Retinal pigment epithelial cell (primary cell): ENCODE measurements around the gene VPS13D.
A peak's percentile ranks its signal among the peaks of the same experiment; 100 is the strongest.

Experiments used
- DNase-seq: peaks from one replicate; pipeline ENCODE4 v3.0.0-alpha.2; 2010; ENCODE audit warnings: low read depth
- H3K4me3 ChIP-seq: 2 replicates; pipeline ENCODE4 v1.5.1; 2011; ENCODE audit warnings: mild to moderate bottlenecking, low read length, control low read depth, moderate library complexity
- CTCF ChIP-seq: conservative IDR thresholded peaks from 2 replicates; pipeline ENCODE4 v1.5.1; 2011; ENCODE audit warnings: low read depth, low read length, control low read depth, inconsistent platforms

The VPS13D gene

GRCh38 chr1:12505231-12505630, 275.4 kb downstream of the VPS13D start:
- DNase-seq, result no peak
- TF ChIP-seq CTCF, result no peak
- no peak overlapping the region for H3K4me3 ChIP-seq

- no peak overlapping the region for H3K4me3 ChIP-seq
- no peak for TF ChIP-seq CTCF
- no peak for DNase-seq
Observed at GRCh38 chr1:12505639-12506280, 275.9 kb downstream of the VPS13D start.

GRCh38 chr1:12506281-12507280, 276.8 kb downstream of the VPS13D start:
- H3K4me3 ChIP-seq, result no peak overlapping the region
- TF ChIP-seq CTCF, result no peak
- no peak for DNase-seq

DNA sequence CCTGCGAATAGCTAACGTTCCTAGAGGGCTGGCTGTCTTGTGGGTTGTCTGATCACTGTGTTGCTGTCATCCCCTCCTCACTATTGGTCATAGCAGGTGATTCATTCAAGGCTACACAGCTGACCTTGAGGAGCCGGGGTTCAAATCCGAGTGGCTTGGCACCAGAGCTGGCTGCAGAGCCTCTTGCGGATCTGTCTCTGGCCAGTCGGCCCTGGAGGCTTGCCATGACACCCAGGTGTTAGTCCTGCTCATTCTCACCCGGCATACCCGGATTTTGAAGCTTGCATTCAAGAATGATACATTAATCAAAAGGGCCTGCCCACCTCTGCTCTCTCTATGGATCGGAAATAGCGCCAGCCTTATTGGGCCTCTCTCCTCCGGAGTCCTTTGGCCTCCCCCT, 277.8 kb downstream of the VPS13D start:
- no peak for TF ChIP-seq CTCF
- no peak for DNase-seq

DNA sequence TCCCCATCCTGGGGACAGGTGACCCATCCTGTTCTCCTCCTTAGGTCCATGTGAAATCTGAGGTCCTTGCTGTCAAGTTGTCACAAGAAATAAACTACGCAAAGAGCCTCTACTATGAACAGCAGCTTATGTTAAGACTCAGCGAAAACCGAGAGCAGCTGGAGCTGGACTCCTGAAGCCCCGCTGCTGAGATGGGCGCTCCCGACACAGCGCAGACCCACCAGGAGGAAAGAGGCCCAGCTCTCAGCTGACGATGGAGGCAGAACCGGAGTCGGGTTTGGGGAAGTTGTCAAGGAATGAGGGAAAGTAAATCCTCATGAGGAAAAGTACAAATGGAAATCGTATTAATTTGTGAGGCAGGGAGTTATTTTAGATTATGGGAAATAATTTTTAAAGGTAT, 279.0 kb downstream of the VPS13D start:
- DNase-seq, result no peak
- H3K4me3 ChIP-seq, result no peak overlapping the region
- TF ChIP-seq CTCF, result no peak

More for the DNA sequence above, 277.8 kb downstream of the VPS13D start:
- H3K4me3 ChIP-seq, result no peak overlapping the region

- no peak for TF ChIP-seq CTCF
- DNase-seq, result no peak
- peak overlapping the region; percentile 8 for H3K4me3 ChIP-seq
Observed at GRCh38 chr1:12511128-12511484, 281.3 kb downstream of the VPS13D start.
